ENCODE measurements around the gene MCRS1.
A peak's percentile ranks its signal among the peaks of the same experiment; 100 is the strongest.

Gene MCRS1

DNA sequence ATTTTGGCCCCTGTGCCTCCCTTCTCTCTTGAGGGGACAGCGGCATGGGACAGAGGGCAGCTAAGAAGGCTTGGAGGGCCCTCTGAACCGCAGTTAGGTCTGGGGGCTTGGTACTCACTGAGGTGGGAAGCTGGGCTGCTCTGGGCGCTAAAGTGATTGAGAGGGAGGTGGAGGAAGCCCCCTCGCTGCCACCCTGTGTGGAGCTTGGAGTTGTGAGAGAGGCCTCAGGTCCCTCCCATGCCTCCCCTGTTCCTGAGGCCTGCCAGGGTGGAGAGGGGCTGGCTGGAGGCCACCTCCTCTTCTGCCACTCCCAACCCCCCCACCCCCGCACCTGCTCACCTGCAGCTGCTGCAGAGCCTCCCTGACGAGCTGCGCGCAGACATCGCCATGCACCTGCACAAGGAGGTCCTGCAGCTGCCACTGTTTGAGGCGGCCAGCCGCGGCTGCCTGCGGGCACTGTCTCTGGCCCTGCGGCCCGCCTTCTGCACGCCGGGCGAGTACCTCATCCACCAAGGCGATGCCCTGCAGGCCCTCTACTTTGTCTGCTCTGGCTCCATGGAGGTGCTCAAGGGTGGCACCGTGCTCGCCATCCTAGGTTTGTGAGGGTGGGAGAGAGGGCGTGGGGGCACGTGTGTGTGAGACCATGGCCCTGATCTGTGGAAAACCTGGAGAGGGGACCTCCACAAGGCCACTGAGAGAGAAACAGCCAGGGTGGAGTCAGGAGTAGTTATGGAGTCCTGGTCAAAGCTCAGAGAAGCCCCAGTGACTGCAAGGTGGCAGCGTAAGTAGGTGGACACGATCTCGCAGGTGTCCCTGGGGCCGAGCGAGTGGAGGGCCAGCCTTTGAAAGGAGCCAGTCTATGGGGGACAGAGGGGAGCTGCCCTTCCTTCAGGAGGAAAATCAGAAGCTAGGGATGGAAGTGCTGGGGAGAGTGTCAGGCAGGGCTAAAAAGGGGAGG, 17.9 kb downstream of the MCRS1 start:
- DNase-seq (ENCODE audit: low read depth) = no peak
- no peak for TF ChIP-seq CTCF (IDR thresholded peaks at IDR 0.05; ENCODE audit: low read length, missing control alignments)
- no peak overlapping the region for H3K4me3 ChIP-seq (replicated peaks; ENCODE audit: low read depth, low read length)

GRCh38 chr12:49548822-49549648, 18.9 kb downstream of the MCRS1 start:
- TF ChIP-seq CTCF (IDR thresholded peaks at IDR 0.05; ENCODE audit: low read length, missing control alignments) = peak; percentile 26
- peak overlapping the region; percentile 31 for H3K4me3 ChIP-seq (replicated peaks; ENCODE audit: low read depth, low read length)
- no peak for DNase-seq (ENCODE audit: low read depth)

- no peak overlapping the region for H3K4me3 ChIP-seq (replicated peaks; ENCODE audit: low read depth, low read length)
- TF ChIP-seq CTCF (IDR thresholded peaks at IDR 0.05; ENCODE audit: low read length, missing control alignments) = no peak
Measured at GRCh38 chr12:49548481-49548821, 19.5 kb downstream of the MCRS1 start.

GRCh38 chr12:49547090-49547690, 20.8 kb downstream of the MCRS1 start:
- DNase-seq (ENCODE audit: low read depth) = no peak
- TF ChIP-seq CTCF (IDR thresholded peaks at IDR 0.05; ENCODE audit: low read length, missing control alignments) = no peak

More at GRCh38 chr12:49548481-49548821, 19.5 kb downstream of the MCRS1 start:
- DNase-seq (ENCODE audit: low read depth) = no peak

GRCh38 chr12:49546481-49546880, 21.5 kb downstream of the MCRS1 start:
- no peak for TF ChIP-seq CTCF (IDR thresholded peaks at IDR 0.05; ENCODE audit: low read length, missing control alignments)
- no peak overlapping the region for H3K4me3 ChIP-seq (replicated peaks; ENCODE audit: low read depth, low read length)
- no peak for DNase-seq (ENCODE audit: low read depth)

More at GRCh38 chr12:49547090-49547690, 20.8 kb downstream of the MCRS1 start:
- H3K4me3 ChIP-seq (replicated peaks; ENCODE audit: low read depth, low read length) = no peak overlapping the region

DNA sequence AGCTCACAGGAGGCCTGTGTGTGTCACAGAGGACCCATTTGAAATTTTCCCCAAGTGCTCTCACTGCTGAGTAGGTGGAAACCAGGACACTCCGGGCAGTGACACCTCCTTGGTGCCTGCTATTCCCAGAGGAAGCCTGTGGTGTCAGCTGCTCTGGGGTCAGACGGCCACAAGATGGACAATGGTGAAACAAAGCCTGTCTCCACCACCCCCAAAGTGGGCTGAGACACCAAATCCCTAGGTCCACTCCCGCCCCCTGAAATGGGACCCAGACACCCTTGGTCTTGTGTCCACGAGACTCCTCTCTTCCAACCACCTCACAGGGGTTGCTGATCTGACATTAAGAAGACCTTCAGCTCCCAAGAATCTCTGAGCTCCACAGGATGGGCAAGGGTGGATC, 22.1 kb downstream of the MCRS1 start:
- no peak overlapping the region for H3K4me3 ChIP-seq (replicated peaks; ENCODE audit: low read depth, low read length)
- DNase-seq (ENCODE audit: low read depth) = no peak
- no peak for TF ChIP-seq CTCF (IDR thresholded peaks at IDR 0.05; ENCODE audit: low read length, missing control alignments)
